DMS 273 (cell line): ENCODE results near the gene CDH26.
"Not testable (repeated sequence)": the region's sequence is repeated elsewhere in the genome, so short reads cannot be mapped to it uniquely, and the experiment has no call there.

Experiments
- DNase-seq: peaks from one replicate; lab custom pipeline; 2025; ENCODE audit not compliant: unreplicated experiment; lab: John Stamatoyannopoulos, UW

Gene CDH26

DNA sequence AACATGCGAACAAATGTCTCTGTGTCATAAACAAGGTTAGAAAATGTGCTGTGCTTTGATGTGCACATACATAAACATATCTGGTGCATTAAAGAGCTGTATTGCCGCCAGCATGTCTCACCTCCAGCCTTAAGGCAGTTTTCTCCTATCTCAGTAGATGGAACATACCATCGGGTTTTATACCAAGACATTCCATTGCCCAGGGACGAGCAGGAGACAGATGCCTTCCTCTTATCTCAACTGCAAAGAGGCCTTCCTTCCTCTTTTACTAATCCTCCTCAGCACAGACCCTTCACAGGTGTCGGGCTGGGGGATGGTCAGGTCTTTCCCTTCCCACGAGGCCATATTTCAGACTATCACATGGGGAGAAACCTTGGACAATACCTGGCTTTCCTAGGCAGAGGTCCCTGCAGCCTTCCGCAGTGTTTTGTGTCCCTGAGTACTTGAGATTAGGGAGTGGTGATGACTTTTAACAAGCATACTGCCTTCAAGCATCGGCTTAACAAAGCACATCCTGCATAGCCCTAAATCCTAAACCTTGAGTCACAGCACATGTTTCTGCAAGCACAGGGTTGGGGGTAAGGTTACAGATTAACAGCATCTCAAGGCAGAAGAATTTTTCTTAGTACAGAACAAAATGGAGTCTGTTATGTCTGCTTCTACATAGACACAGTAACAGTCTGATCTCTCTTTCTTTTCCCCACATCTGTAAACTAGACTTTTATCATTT, 83.4 kb downstream of the CDH26 start:
- not testable (repeated sequence) for DNase-seq

DNA sequence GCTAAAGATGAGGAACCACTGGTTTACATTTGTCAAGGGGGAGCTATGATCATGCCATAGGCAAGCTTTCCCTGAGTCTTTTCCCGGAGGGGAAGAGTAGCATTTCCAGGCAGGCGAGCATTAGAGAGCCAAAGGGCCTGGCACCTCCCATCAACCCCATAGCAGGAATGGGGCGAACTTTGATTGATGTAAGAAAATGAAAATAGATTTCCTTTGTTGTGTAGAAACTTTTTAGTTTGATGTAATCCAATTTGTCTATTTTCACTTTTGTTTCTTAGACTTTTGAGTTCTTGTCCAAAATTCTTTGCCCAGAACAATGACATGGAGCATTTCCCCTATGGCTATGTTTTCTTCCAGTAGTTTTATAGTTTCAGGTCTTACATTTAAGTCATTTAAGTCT, 85.2 kb downstream of the CDH26 start:
- no peak for DNase-seq

DNA sequence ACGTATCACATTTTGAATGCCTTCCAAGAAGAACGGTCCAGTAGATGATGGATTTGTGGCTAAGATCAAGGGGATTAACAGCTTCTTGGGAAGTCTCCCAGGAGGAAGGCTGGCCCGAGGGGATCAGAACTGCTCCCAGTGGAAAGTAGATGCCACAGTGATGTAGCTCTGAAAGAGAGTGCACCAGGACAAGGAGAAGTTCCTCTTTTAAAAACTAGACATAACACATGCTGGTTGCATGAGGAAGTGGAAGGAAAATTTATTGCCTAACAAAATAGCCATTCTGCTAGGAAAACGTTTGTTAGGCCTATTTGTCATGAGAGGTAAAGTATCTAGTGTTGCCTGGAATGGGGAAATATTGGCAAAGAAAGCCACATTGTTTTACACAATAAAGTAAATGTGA, 87.8 kb downstream of the CDH26 start:
- no peak for DNase-seq

DNA sequence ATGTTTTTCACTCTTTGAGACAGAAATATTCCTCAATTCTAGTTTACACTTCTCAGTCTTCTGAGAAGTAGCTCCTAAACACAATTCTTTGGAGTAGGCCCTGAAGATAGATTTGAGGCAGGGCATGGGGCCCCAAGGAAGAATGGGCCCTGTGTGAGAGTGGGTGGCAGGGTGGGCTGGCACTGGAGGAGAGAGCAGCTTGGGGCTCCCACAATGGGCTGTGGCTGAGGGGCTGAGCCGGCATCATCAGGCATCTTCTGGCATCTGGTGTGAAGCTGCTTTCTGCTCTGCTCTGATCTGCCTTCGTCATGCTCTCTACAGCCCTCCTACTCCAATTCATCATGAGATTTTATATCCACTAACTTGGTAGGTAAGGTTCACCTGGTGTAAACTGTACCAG, 88.2 kb downstream of the CDH26 start:
- no peak for DNase-seq

DNA sequence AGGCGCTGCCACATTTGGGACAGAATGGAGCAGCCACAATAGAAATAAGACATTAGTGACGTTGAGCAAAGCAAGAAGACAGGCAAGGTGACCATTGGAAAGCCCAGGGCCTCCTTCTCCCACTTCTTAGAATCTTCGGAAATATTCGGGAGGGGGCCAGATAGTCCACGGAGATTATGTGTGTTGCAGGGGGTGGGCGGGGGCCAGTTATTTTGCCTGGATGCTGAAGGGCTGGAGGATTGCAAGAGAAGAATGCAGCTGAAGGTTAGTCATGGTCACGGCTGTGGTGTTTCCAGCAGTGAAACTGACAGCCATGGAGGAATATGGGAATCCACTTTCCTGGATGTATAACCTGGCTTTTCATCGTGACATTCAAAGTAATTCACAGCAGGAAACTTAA, 88.6 kb downstream of the CDH26 start:
- DNase-seq, result no peak

DNA sequence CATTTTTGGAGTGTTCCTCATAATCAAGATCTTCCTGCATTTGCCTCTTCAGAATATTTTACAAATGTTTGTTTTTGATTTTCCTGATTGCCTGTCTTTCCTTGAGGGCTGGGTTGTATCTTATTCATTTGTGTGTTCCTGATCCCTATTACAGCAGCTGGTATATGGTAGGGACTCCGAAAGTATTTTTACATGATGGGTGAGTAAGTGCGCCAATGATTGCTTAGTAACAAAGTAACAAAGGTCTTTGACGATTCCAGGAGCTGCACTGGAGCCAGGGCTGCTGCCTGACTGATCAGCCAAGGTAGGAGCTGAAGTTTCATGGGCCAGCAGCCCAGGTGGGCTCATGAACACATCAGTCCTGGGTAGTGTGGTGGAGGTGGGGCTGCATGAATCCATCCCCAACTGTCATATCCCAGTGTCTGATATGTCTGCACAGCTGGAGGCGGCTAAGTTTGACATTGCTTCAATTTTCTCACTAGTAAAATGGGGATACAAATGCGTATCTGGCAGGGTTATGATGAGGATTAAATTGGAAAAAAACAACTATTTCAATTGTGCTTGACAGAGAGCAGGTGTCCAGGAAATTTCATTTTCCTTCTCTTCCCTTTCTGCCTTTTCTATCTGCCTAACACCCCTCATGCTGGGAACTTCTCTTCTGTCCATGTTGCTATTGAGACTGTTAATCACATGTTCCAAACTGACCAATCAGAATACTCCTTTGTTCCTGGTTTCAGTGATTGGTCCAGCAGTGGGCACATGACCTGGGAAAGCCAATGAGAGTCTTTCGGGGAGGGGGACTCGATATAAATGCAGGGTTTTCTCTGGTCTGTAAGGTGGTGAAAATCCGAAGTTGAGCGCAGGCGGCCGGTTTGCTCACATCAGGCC, 90.7 kb downstream of the CDH26 start:
- no peak for DNase-seq

DNA sequence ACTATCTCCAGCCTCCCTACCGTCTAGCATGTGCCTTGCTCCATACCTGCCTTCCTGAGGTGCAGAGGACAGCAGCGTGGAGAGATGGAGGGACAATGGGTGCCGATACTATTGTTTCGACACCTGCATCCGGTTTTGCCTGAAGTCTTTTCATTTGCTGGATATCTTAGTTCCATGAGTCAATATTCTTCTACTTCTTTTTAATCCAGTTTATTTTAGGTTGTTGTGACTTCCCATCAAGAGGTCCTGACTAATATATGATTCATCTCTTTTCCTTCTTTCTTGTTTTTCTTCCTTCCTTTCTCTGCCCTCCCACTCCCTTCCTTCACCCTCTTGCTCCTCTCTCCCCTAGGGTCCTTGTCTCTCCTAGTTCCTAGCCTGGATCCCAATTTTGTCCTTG, 91.4 kb downstream of the CDH26 start:
- no peak for DNase-seq

DNA sequence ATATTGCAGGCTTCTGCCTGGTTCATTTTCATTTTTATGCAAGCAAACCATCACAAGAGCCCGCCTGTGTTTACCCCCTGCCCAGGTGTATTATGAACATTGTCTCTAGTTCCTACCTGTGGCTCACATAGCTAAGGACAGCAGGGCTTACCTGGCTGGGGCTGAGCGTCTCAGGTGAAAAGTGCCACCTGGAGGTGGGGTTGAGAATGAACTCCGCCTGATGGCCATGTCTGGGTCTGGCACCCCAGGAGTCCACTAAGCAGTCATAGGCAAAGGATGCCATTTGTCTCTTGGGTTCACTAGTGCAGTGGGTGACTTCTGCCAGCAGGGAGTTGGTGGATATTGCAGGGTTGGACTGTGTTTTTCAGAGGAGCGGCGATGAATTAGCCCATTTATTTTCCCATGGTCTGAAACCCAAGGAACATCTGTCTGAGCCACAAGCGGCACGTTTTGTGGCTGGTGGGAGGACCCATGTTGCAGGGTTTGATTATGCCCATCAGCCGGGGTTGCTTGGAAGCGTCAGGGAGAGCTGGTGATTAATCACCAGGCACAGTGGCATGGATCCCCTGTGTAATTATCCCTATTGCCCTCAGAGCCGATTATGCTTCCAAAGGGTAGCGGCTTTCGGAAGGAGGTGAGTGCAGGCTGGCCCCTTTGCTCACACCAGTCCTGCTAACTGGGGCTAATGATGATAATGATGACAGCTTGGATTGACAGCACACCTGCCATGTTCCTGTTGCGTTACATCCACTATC, 92.1 kb downstream of the CDH26 start:
- DNase-seq, result peak; percentile 14

DNA sequence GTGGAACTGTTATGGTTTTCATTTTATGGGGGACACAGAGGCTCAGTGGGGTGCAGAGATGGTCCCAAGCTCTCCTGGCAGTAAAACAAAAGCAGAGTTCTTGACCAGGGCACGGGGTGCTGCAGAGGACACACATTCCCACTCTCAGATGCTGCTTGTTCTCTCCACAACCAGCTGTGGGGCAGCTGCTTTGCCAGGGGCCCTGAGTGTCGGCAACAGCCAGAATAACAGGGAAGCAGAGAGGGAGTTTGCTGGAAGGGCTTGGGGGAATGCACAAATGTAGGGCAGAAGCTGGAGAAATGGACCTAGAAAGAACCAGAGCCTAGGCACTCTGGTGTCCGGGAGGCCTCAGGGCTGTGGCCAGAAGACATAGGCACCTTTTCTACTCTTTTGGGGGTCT, 93.7 kb downstream of the CDH26 start:
- DNase-seq, result no peak

DNA sequence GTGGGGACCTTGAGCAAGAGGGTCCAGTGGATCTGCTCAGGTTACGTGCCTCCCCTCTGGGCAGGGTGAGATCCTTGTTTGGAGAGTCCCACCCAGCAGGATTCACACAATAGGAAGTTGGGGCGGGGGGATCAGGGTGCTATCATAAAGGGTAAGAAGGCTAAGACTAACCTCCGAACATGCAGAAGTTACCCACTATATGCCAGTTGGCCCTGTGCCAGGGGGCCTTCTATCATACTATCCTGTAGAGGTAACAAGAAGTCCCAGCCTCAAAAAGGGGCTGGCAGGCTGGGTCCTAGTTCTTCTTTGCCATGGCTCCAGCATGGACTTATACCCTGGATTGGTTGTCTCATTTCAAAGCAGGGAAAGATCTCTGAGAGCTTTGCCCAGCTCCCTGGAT, 94.1 kb downstream of the CDH26 start:
- DNase-seq, result no peak

DNA sequence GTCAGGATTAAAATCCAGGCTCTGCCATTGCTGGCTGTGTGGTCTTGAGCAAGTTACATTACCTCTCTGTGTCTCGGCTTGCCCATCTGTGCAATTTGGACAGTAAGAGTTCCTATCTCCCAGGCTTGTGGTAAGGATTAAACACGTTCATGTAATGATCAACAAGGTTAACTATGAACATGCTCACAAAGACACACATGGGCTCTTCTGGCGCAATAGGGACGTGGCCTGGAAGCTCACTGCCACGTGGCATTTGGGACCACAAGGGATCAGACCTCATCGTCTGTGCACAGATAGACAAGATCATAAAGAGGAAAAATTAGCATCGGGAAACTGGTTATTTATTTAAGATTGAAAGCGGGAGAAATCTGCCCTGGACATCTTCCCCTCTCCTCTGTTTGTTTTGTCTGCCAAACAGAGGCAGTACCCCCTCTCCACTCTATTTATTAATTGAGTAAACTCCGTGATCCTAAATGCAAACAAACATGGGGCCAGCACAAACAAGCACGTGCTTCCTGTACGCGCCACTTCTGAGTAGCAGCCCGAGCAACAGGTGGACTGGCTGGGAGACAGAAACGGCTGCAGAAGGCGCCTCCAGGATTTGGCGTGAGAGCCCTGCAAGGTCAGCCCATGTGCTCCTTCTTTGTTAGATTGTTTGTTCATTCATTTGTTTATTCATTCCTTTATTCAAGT, 95.0 kb downstream of the CDH26 start:
- DNase-seq, result no peak

DNA sequence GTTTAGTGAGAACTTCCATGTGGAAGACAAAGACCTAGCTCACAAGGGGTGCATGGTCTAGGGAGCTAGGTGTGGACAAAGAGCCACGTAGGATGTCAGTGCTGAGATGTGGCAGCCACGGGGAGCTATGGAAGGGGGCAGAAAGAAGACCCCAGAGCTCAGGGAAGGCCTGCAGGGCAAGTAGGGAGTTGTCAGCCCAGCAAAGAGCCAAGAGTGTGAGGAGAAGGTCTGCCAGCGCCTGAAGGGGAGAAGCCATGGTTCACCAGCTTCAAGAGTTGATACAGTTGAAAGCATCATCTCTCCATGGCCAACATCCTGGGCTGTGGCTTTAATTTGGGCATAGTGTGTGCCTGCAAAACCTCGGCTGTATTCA, 95.6 kb downstream of the CDH26 start:
- DNase-seq, result no peak

DNA sequence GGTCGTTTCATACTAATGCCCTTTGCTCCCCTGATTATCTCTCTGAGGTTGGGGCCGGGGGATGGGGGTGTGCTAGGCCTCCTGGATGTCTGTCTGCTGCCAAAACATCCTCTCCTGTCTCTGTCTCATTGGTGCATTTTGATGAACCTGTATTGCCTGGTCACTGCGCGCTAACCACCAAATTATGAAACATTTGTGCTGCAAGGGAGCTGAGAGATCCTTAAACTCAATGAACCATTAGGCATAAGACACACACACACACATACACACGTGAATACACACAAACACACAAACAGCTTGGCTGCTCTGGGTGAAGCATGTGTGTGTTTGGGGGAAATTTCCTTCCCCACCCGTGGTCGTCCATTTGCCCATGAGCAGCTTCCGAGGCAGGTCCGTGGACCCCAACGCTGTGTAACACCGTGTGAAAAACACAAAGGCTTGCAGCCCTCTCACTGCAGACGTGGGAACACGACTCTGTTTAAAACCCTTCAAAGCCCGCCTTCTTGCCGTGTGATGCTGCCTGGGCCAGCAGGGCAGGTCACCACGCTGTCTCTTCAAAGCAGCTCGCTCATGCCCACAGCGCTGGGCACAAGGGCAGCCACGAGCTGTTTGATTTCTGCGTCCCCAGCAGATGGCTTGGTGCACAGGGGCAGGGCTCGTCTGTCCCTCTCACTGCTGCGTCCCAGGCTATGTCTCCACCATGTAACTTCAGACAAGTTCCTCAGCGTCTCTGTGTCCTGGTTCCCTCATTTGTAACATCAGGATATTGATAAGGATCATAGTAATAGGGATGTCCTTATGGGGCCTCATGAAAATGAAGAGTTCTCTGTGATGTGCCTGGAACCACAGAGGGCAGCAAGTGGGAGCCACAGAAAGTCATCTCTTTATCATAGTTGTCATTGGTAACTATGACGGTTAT, 96.8 kb downstream of the CDH26 start:
- DNase-seq, result no peak

DNA sequence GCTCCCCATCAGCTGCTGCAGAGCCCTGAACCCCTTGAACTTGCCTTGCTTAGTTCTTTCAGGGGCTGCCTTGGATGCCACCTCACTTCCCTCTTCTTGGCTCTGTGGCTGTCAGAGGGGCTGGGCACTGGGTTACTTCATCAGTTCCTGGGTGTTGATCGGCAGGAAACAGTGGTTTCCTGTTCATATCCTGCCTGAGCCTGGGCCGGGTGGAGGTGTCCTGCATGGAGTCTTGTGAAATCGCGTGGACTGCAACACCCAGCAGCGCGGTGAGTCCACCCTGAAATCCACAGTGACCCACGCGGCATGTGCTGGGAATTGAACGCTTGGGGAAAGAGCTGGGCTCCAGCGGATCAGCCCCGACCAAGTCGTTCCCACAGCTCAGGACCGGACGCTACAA, 97.5 kb downstream of the CDH26 start:
- no peak for DNase-seq

DNA sequence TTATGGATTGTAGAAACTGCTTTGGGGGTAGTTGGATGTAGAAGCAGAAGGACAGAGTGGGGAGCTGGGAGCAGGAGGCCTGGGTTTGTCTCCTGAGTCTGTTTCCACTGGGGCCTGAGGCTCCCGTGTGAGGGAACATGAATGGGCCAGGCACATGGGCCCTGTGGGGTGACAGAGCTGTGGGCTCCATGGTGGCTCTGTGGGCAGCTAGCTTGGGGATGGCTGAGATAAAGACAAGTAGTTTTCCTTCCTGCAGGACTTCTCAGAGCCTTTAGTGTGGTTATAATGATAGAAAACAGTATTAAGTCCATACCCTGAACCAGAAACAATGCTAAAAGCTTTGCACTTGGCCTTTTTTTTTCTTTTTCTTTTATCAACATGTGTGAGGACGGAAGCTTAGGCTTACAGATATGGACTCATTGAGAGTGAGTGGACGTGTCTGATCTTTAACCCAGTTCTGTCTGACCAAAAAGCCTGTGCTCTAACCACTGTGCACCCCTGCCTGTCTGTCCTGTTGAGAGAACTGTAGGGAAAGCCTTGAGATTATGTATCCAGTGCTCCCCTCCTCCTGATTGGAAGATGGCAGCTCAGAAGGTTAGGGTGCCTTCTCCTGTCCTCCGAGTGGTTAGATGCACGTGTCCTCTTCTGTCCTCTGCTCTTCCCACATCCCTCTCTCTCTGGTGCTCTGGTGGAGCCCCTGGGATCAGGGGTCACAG, 98.3 kb downstream of the CDH26 start:
- no peak for DNase-seq

DNA sequence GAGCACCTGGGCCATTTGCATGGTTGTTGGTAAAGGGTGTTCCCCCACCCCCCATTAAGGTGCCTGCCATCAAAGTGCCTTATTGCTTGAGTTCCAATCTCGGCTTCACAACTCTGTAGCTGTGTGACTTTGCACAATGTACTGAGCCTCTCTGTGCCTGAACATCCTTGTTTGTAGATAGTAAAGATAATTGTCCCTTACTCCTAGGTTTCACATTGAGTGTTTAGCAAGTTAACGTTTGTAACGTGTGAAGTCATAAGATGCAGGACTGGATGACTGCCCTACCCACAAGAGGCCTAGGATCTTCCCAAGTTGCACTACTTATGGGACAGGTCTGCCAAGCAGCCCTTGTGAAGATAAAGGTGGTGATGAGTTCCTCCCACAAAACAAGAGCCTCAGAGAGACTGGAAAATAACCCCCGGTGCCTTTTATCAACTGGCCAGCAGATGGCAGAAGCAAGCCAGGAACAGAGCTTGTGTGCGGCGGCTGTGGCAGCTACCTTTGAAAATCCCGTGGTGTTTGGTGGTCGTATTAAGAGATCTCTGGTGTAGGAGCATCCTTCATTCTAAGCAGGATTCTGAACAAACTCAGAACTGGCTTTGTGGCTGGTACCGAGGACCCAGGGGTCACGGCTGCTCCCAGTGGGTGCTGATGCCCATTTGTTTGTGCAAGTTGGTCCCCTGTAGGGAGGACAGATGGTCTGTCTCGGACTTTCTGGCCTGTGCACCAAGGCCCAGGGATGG, 99.1 kb downstream of the CDH26 start:
- DNase-seq, result peak; percentile 91

DNA sequence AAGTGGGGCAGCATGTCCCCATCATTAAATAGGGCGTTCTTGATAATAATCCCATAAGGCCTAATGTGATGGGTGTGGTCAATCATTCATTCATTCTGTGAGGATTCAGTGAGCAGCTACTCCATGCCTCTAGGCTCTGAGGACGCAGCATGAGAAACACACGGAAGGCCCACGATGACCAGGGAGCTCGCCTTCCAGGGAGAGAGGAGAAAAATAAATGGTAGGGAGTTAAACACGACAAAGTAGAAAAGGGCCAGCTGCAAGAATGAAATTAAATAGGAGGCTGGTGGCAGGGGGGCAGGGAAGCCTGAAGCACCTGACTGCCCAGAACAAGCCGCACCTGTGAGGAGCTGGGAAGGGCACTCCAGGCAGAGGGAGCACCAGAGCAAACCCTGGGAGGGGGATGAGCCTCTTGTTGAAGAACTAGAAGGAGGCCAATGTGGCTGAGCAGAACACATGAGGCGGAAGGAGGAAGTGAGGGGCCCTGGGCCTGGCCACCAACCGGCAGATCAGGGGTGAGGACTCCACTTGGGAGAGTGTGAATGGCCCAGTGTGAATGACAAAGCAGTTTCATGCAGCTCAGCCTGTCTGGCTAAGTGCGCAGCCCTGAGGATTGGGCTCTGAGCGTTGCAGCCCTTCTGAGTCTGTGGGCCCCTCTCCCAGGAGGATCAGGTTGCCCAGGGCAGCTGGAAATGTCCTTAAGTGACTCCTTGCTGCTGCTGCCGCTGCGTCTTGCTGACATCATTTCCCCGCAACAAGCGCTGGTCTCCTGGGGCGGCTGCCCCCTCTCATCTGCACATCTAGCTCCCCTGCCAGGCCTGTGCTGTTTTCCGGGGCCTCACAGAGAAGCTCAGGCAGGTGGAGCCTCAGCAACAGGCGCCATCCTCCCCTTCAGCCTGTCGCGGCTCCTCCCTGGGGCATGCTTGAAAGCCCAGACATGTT, 99.9 kb downstream of the CDH26 start:
- peak; percentile 93 for DNase-seq

DNA sequence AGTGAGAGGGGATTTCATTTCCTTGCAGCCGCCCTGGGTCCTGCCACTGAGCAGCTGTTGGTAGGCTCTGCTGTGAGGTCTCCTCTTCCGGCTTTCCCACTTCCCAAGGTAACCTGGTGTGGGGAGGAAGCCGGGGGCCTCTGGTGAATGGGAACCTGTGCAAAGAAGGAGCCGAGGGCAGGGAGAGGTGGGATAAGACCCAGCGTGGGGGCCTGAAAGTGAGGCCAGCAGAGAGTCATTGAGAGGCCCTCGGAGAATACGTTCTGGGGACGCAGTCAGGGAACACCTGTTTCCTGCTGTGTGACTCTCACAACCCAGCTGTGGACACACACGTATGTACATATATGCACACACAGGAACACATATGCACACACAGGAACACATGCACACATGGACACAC, 100.7 kb downstream of the CDH26 start:
- DNase-seq, result no peak
